ENCODE results near the gene LRPAP1.

GRCh38 chr4:3478446-3479357 lies 53.5 kb downstream of the LRPAP1 start:
- TF ChIP-seq CTCF (IDR thresholded peaks at IDR 0.05; ENCODE audit: low read depth, low read length): no peak
- no peak for TF ChIP-seq POLR2A (IDR thresholded peaks at IDR 0.05; ENCODE audit: extremely low read depth, insufficient read length)
- TF ChIP-seq MYC (IDR thresholded peaks at IDR 0.05; ENCODE audit: low read depth, low read length): no peak
- TF ChIP-seq MAX (IDR thresholded peaks at IDR 0.05; ENCODE audit: low read depth, low read length): no peak

Measured in NB4 (cell line).